ENCODE results near the gene LRP6. TPM values are rescaled to one million over a fixed set of nuclear protein-coding genes. Genes with fewer than 3 reads are reported as not detected.
A peak's percentile ranks its signal among the peaks of the same experiment; 100 is the strongest.

LRP6 gene
- total and polyA plus RNA-seq, 2 experiments from 2014 or later: 29.1 to 73.8 TPM

DNA sequence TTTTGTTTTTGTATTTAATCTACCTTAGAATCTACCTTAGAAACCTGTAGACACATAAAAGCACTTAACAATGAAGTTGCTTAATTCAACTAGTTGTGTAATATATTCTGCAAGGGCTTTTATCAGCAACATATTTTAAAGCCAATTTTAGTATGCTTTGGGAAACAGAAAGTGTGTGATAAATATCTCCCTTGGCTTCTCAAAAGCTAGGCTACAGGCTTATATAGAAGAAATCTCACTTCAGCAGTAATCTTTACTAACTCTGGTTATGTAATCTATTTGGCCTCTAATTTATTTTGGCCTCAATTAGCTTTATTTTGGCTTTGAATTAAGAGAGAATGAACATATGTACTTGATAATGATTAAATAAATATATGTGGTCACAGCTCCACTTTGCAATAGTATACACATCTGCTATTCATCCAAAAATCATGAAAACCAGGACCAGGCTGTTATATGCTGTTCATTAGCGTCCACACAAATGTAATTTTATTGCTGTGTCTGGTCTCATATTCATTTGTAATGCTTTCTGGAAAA is 37.2 kb downstream of the LRP6 start:
- Histone ChIP-seq H2AFZ (no peak overlapping the region), H3K27me3 (ENCODE audit: insufficient read depth) (no peaks in the 10 kb centered on the region), H3K27ac (ENCODE audit: low read depth) (no peak overlapping the region), H3K4me1 (ENCODE audit: insufficient read depth) (peaks cover 23% of the 10 kb centered on the region), H4K20me1 (replicated peaks; ENCODE audit: insufficient read depth) (peaks cover 34% of the 10 kb centered on the region), H3K4me2 (no peak overlapping the region), H3K36me3 (ENCODE audit: insufficient read depth) (no peaks in the 10 kb centered on the region), H3K9me2 (ENCODE audit: insufficient read depth) (no peaks in the 10 kb centered on the region), H3F3A (replicated peaks; ENCODE audit: low read depth) (no peaks in the 10 kb centered on the region), H3K79me2 (replicated peaks; ENCODE audit: insufficient read depth) (peaks cover 100% of the 10 kb centered on the region), H3K4me3 (no peak overlapping the region)
- ATAC-seq: no peak
- Mint-ChIP-seq H3K27me3 (ENCODE audit: insufficient read depth, low read depth, poor library complexity) (no peaks in the 10 kb centered on the region), H3K4me3 (no peak overlapping the region), H3K9me3 (no peaks in the 10 kb centered on the region), H3K4me1 (peaks cover 46% of the 10 kb centered on the region), H3K27ac (no peak overlapping the region), H3K36me3 (ENCODE audit: low read depth) (no peaks in the 10 kb centered on the region)
- no peak for DNase-seq (ENCODE audit: low spot score)
- TF ChIP-seq, protein P1, sequence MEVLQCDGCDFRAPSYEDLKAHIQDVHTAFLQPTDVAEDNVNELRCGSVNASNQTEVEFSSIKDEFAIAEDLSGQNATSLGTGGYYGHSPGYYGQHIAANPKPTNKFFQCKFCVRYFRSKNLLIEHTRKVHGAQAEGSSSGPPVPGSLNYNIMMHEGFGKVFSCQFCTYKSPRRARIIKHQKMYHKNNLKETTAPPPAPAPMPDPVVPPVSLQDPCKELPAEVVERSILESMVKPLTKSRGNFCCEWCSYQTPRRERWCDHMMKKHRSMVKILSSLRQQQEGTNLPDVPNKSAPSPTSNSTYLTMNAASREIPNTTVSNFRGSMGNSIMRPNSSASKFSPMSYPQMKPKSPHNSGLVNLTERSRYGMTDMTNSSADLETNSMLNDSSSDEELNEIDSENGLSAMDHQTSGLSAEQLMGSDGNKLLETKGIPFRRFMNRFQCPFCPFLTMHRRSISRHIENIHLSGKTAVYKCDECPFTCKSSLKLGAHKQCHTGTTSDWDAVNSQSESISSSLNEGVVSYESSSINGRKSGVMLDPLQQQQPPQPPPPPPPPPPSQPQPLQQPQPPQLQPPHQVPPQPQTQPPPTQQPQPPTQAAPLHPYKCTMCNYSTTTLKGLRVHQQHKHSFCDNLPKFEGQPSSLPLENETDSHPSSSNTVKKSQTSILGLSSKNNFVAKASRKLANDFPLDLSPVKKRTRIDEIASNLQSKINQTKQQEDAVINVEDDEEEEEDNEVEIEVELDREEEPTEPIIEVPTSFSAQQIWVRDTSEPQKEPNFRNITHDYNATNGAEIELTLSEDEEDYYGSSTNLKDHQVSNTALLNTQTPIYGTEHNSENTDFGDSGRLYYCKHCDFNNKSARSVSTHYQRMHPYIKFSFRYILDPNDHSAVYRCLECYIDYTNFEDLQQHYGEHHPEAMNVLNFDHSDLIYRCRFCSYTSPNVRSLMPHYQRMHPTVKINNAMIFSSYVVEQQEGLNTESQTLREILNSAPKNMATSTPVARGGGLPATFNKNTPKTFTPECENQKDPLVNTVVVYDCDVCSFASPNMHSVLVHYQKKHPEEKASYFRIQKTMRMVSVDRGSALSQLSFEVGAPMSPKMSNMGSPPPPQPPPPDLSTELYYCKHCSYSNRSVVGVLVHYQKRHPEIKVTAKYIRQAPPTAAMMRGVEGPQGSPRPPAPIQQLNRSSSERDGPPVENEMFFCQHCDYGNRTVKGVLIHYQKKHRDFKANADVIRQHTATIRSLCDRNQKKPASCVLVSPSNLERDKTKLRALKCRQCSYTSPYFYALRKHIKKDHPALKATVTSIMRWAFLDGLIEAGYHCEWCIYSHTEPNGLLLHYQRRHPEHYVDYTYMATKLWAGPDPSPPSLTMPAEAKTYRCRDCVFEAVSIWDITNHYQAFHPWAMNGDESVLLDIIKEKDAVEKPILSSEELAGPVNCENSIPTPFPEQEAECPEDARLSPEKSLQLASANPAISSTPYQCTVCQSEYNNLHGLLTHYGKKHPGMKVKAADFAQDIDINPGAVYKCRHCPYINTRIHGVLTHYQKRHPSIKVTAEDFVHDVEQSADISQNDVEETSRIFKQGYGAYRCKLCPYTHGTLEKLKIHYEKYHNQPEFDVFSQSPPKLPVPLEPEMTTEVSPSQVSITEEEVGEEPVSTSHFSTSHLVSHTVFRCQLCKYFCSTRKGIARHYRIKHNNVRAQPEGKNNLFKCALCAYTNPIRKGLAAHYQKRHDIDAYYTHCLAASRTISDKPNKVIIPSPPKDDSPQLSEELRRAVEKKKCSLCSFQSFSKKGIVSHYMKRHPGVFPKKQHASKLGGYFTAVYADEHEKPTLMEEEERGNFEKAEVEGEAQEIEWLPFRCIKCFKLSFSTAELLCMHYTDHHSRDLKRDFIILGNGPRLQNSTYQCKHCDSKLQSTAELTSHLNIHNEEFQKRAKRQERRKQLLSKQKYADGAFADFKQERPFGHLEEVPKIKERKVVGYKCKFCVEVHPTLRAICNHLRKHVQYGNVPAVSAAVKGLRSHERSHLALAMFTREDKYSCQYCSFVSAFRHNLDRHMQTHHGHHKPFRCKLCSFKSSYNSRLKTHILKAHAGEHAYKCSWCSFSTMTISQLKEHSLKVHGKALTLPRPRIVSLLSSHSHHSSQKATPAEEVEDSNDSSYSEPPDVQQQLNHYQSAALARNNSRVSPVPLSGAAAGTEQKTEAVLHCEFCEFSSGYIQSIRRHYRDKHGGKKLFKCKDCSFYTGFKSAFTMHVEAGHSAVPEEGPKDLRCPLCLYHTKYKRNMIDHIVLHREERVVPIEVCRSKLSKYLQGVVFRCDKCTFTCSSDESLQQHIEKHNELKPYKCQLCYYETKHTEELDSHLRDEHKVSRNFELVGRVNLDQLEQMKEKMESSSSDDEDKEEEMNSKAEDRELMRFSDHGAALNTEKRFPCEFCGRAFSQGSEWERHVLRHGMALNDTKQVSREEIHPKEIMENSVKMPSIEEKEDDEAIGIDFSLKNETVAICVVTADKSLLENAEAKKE (CRISPR knock-in tag; IDR thresholded peaks at IDR 0.05): no peak
- no peak for TF ChIP-seq EZH2phosphoT487 (IDR thresholded peaks at IDR 0.05; ENCODE audit: unreplicated experiment)

DNA sequence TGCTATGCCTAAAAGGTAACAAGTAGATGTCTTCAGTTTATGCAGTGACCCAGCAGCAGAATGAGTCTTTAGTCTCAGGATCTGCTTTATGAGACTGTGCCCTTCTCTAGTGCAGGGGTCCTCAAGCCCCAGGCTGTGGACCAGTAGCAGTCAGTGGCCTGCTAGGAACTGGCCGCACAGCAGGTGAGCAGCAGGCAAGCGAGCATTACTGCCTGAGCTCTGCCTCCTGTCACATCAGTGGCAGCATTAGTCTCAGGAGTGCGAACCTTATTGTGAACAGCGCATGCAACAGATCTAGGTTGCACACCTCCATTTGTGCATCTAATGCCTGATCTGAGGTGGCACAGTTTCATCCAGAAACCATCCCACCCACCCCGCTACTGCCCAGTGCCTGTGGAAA is 38.4 kb downstream of the LRP6 start:
- Histone ChIP-seq H3K36me3 (ENCODE audit: insufficient read depth) (no peaks in the 10 kb centered on the region), H3F3A (replicated peaks; ENCODE audit: low read depth) (no peaks in the 10 kb centered on the region), H3K4me2 (0 out of 2 replicates have a peak overlapping the region, but pooled peaks have one; percentile 10), H3K4me3 (no peak overlapping the region), H3K79me2 (replicated peaks; ENCODE audit: insufficient read depth) (peaks cover 100% of the 10 kb centered on the region), H2AFZ (no peak overlapping the region), H3K27ac (ENCODE audit: low read depth) (peak overlapping the region; percentile 75), H3K4me1 (ENCODE audit: insufficient read depth) (peaks cover 31% of the 10 kb centered on the region), H4K20me1 (replicated peaks; ENCODE audit: insufficient read depth) (peaks cover 32% of the 10 kb centered on the region), H3K9me2 (ENCODE audit: insufficient read depth) (no peaks in the 10 kb centered on the region), H3K27me3 (ENCODE audit: insufficient read depth) (no peaks in the 10 kb centered on the region)
- Mint-ChIP-seq H3K36me3 (ENCODE audit: low read depth) (no peaks in the 10 kb centered on the region), H3K4me1 (peaks cover 52% of the 10 kb centered on the region), H3K9me3 (no peaks in the 10 kb centered on the region), H3K4me3 (no peak overlapping the region), H3K27me3 (ENCODE audit: insufficient read depth, low read depth, poor library complexity) (no peaks in the 10 kb centered on the region), H3K27ac (no peak overlapping the region)
- DNase-seq (ENCODE audit: low spot score) (peak; percentile 32), ATAC-seq (peak; percentile 78)
- TF ChIP-seq NANOG (IDR thresholded peaks at IDR 0.05; ENCODE audit: borderline replicate concordance) (no peak), ZNF331 (CRISPR knock-in tag; IDR thresholded peaks at IDR 0.05; ENCODE audit: low read depth) (no peak), CREB1 (CRISPR knock-in tag; IDR thresholded peaks at IDR 0.05; ENCODE audit: low read depth) (no peak), JUNB (IDR thresholded peaks at IDR 0.05; ENCODE audit: unreplicated experiment) (no peak)
- TF ChIP-seq, protein P2, sequence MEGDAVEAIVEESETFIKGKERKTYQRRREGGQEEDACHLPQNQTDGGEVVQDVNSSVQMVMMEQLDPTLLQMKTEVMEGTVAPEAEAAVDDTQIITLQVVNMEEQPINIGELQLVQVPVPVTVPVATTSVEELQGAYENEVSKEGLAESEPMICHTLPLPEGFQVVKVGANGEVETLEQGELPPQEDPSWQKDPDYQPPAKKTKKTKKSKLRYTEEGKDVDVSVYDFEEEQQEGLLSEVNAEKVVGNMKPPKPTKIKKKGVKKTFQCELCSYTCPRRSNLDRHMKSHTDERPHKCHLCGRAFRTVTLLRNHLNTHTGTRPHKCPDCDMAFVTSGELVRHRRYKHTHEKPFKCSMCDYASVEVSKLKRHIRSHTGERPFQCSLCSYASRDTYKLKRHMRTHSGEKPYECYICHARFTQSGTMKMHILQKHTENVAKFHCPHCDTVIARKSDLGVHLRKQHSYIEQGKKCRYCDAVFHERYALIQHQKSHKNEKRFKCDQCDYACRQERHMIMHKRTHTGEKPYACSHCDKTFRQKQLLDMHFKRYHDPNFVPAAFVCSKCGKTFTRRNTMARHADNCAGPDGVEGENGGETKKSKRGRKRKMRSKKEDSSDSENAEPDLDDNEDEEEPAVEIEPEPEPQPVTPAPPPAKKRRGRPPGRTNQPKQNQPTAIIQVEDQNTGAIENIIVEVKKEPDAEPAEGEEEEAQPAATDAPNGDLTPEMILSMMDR (conservative IDR thresholded peaks at IDR 0.05; ENCODE audit: low read depth in 2 of 2): no peak
